ENCODE results near the gene DNAH7.

- TF ChIP-seq CTCF (conservative IDR thresholded peaks at IDR 0.05; ENCODE audit: low read depth, low read length) (no peak), POLR2A (IDR thresholded peaks at IDR 0.05; ENCODE audit: low read depth, low read length) (no peak), RAD21 (IDR thresholded peaks at IDR 0.05; ENCODE audit: low read length) (no peak), USF2 (IDR thresholded peaks at IDR 0.05; ENCODE audit: low read depth, low read length) (no peak), CEBPB (IDR thresholded peaks at IDR 0.05; ENCODE audit: low read depth, low read length) (no peak), SMC3 (IDR thresholded peaks at IDR 0.05; ENCODE audit: low read depth, low read length) (no peak), FOS (IDR thresholded peaks at IDR 0.05; ENCODE audit: low read depth, low read length) (no peak), BHLHE40 (IDR thresholded peaks at IDR 0.05; ENCODE audit: low read depth, low read length) (no peak), RCOR1 (IDR thresholded peaks at IDR 0.05; ENCODE audit: insufficient replicate concordance, low read length) (no peak)
Observed at GRCh38 chr2:195864316-195864715, 204.3 kb downstream of the DNAH7 start.

Measured in IMR-90 (cell line).